Vagina (tissue), 2 donors: Measurements from ENCODE around the gene GLIPR1.

Source experiments
- CTCF ChIP-seq, 3 experiments: fragments of 450-650 bp in 2 of 3; fragments of 200-600 bp in 1 of 3; sonication (generic) in 1 of 3; IDR thresholded peaks; one replicate each; pipeline ENCODE4 v1.5.1; 2017 to 2019; ENCODE audit warnings: antibody characterized with exemption in 3 of 3, mild to moderate bottlenecking in 2 of 3, moderate library complexity in 2 of 3
- POLR2A ChIP-seq, 2 donors: fragments of 450-650 bp; IDR thresholded peaks; one replicate each; pipeline ENCODE4 v1.6.1; 2017; ENCODE audit warnings: antibody characterized with exemption in 2 of 2, mild to moderate bottlenecking in 2 of 2, moderate library complexity in 2 of 2

GRCh38 chr12:75511116-75512048, 30.8 kb downstream of the GLIPR1 start, which contains the start of gene KRR1:
- TF ChIP-seq CTCF (IDR thresholded peaks at IDR 0.05) (no peak), POLR2A (IDR thresholded peaks at IDR 0.05) (no peak)
